K562 (cell line): ENCODE measurements around the gene SEMA6C. TPM values are rescaled to one million over a fixed set of nuclear protein-coding genes. Genes with fewer than 3 reads are reported as not detected.

ENCODE experiments used
- ATF6 ChIP-seq: sonication (generic); formaldehyde crosslinking; IDR thresholded peaks from 2 replicates; pipeline ENCODE4 v1.4.0; 2020; ENCODE audit warnings: mild to moderate bottlenecking, missing genetic modification reagents
- ELF2 ChIP-seq: fragments of 250-450 bp; sonication (Bioruptor Pico); IDR thresholded peaks from 2 replicates; pipeline ENCODE4 v1.5.0; 2021; ENCODE audit warnings: mild to moderate bottlenecking
- PRDM10 ChIP-seq: fragments of 450-650 bp; IDR thresholded peaks from 2 replicates; pipeline ENCODE4 v1.6.1; 2018; ENCODE audit not compliant: partially characterized antibody
- REST ChIP-seq, 2 experiments: fragments of 450-650 bp; formaldehyde crosslinking in 1 of 2; IDR thresholded peaks; 2 replicates each; pipeline versions ENCODE4 v1.4.0 to v1.6.1; 2014 to 2020; ENCODE audit warnings: mild to moderate bottlenecking in 2 of 2, borderline replicate concordance in 1 of 2, low read depth in 1 of 2
- YY1 ChIP-seq, 3 experiments: IDR thresholded peaks; 2 replicates each; pipeline ENCODE4 v1.6.1; 2011; ENCODE audit warnings: low read length in 2 of 3, mild to moderate bottlenecking in 2 of 3, moderate library complexity in 2 of 3, borderline replicate concordance in 1 of 3, control low read depth in 1 of 3, low read depth in 1 of 3; ENCODE audit not compliant: insufficient read depth in 3 of 3, insufficient replicate concordance in 2 of 3, control insufficient read depth in 1 of 3, insufficient read length in 1 of 3; ENCODE audit errors: extremely low read depth in 1 of 3
- ZNF174 ChIP-seq: fragments of 250-450 bp; sonication (Bioruptor Pico); IDR thresholded peaks from 2 replicates; pipeline ENCODE4 v1.4.0; 2020; ENCODE audit warnings: mild to moderate bottlenecking
- ZNF263 ChIP-seq: sonication (generic); formaldehyde crosslinking; IDR thresholded peaks from 2 replicates; pipeline ENCODE4 v1.8.0; 2022; ENCODE audit warnings: mild to moderate bottlenecking, missing genetic modification reagents, borderline replicate concordance
- ZNF395 ChIP-seq: fragments of 200-800 bp; sonication (Bioruptor generic); IDR thresholded peaks from 2 replicates; pipeline ENCODE4 v1.6.1; 2017; ENCODE audit warnings: missing genetic modification characterization, missing compliant biosample characterization
- polyA plus RNA-seq, 8 experiments: library from polyadenylated mRNA; depleted of rRNA in 4 of 8; stranded (reverse) in 5 of 8; unstranded in 3 of 8; fragments of >200 nt; fragmentation: Nextera tagmentation in 2 of 8; fragmentation: Illumina TruSeq in 1 of 8; extraction: Ambion mirVana in 2 of 8; extraction: Trizol in 1 of 8; gene quantifications; 2 replicates each; pipeline versions ENCODE4 v1.2.1 to v1.2.3, GENCODE V29; 2011 to 2014; ENCODE audit warnings: inconsistent platforms in 1 of 8, missing spikeins in 1 of 8
- total RNA-seq, 7 experiments: library from RNA; depleted of rRNA in 6 of 7; stranded (reverse); fragments of >200 nt in 6 of 7; fragmentation: Illumina TruSeq in 2 of 7; extraction: Trizol in 2 of 7; gene quantifications; 2 replicates each; pipeline versions ENCODE4 v1.2.1 to v1.2.3, GENCODE V29; 2011 to 2021; ENCODE audit warnings: low replicate concordance in 1 of 7

Gene SEMA6C
- total and polyA plus RNA-seq, 9 of the 15 experiments (the other 6 are each of a cell fraction or from before 2014, with no cell fraction given): 0.03 to 4.6 (median 0.95) TPM

GRCh38 chr1:151165281-151165737 is 18.9 kb upstream of the SEMA6C start (continued):
- TF ChIP-seq PRDM10 (peak; percentile 98), ZNF174 (CRISPR knock-in tag) (no peak), ZNF263 (no peak), ZNF395 (CRISPR knock-in tag) (no peak; the same call in 1 of the 2 replicates), YY1 (IDR thresholded peaks at IDR 0.05; ENCODE audit: borderline replicate concordance in 1 of 3, control insufficient read depth in 1 of 3, extremely low read depth in 1 of 3, insufficient read depth in 3 of 3, insufficient read length in 1 of 3, insufficient replicate concordance in 2 of 3, low read depth in 1 of 3, low read length in 2 of 3) (no peak), REST (IDR thresholded peaks at IDR 0.05; ENCODE audit: borderline replicate concordance) (no peak), REST (CRISPR knock-in tag; IDR thresholded peaks at IDR 0.05; ENCODE audit: low read depth) (no peak), ATF6 (CRISPR knock-in tag) (no peak), ELF2 (no peak)
